Left ventricle myocardium inferior (tissue), 1 donor: ENCODE data around the gene JUN. TPM values are rescaled to one million over a fixed set of nuclear protein-coding genes. Genes with fewer than 3 reads are reported as not detected.
"Not testable (repeated sequence)": the region's sequence is repeated elsewhere in the genome, so short reads cannot be mapped to it uniquely, and the experiment has no call there.

Source experiments
- DNase-seq: peaks from one replicate; pipeline ENCODE4 v3.0.0-alpha.2; 2020
- H3K27ac ChIP-seq: fragments of 200-600 bp; replicated peaks from 2 replicates; pipeline ENCODE4 v1.8.0; 2021
- H3K27me3 ChIP-seq: fragments of 200-600 bp; 2 replicates; pipeline ENCODE4 v1.8.0; 2021; ENCODE audit warnings: low read depth
- H3K36me3 ChIP-seq: fragments of 200-600 bp; 2 replicates; pipeline ENCODE4 v1.8.0; 2021
- H3K4me1 ChIP-seq: fragments of 200-600 bp; 2 replicates; pipeline ENCODE4 v1.8.0; 2021
- H3K4me3 ChIP-seq: fragments of 200-600 bp; 2 replicates; pipeline ENCODE4 v1.8.0; 2021; ENCODE audit warnings: mild to moderate bottlenecking, moderate library complexity
- H3K9me3 ChIP-seq: fragments of 200-600 bp; replicated peaks from 2 replicates; pipeline ENCODE4 v1.8.0; 2021
- CTCF ChIP-seq: fragments of 200-600 bp; IDR thresholded peaks from 2 replicates; pipeline ENCODE4 v1.8.0; 2021; ENCODE audit warnings: antibody characterized with exemption, mild to moderate bottlenecking, borderline replicate concordance
- intact Hi-C: fragments of 100-400 bp; cut with micrococcal nuclease; formaldehyde crosslinking; loops from one replicate; pipeline ENCODE4 v1.11.0; 2022
- total RNA-seq: library from RNA; stranded (reverse); fragmentation: NEBNext Ultra II Directional; extraction: Animal tissue kit (Norgen Biotek cat#: 25700); gene quantifications from one replicate; pipeline ENCODE4 v1.2.1, GENCODE V29; 2021
- donor health status: DM: no; HTN: yes; CAD: no; lungs with severe emphysema.

The JUN gene
- total RNA-seq, 1 donor from 2014 or later: 101 TPM

- Histone ChIP-seq H3K4me1 (no peaks in the 10 kb centered on the region), H3K9me3 (no peaks in the 10 kb centered on the region), H3K27ac (no peak overlapping the region), H3K36me3 (no peaks in the 10 kb centered on the region), H3K4me3 (no peak overlapping the region), H3K27me3 (no peaks in the 10 kb centered on the region)
- DNase-seq: no peak
- intact Hi-C loops: no loop called here
- TF ChIP-seq CTCF: no peak
Measured at GRCh38 chr1:58802640-58803399, 19.0 kb upstream of the JUN start.

GRCh38 chr1:58801286-58801685 is 17.4 kb upstream of the JUN start:
- intact Hi-C loops, H3K27me3 ChIP-seq, H3K9me3 ChIP-seq, H3K27ac ChIP-seq, DNase-seq, H3K4me1 ChIP-seq, H3K36me3 ChIP-seq, H3K4me3 ChIP-seq: not testable (repeated sequence)

- intact Hi-C loops: no loop called here
- no peak for DNase-seq
- Histone ChIP-seq H3K4me1 (peaks cover 5% of the 10 kb centered on the region), H3K27me3 (no peaks in the 10 kb centered on the region), H3K4me3 (no peak overlapping the region), H3K9me3 (no peaks in the 10 kb centered on the region), H3K27ac (no peak overlapping the region), H3K36me3 (no peaks in the 10 kb centered on the region)
- TF ChIP-seq CTCF: no peak
Measured at GRCh38 chr1:58799650-58800049, 15.8 kb upstream of the JUN start.

GRCh38 chr1:58798910-58799442 is 15.1 kb upstream of the JUN start:
- TF ChIP-seq CTCF: no peak
- intact Hi-C loops: no loop called here
- no peak for DNase-seq
- Histone ChIP-seq H3K27ac (no peak overlapping the region), H3K9me3 (no peaks in the 10 kb centered on the region), H3K4me3 (no peak overlapping the region), H3K27me3 (no peaks in the 10 kb centered on the region), H3K4me1 (peaks cover 5% of the 10 kb centered on the region), H3K36me3 (no peaks in the 10 kb centered on the region)

- DNase-seq: no peak
- H3K4me3 ChIP-seq: no peak overlapping the region
- H3K4me1 ChIP-seq: peaks cover 5% of the 10 kb centered on the region
- no peak for TF ChIP-seq CTCF
- no peaks in the 10 kb centered on the region for H3K27me3 ChIP-seq
- no peak overlapping the region for H3K27ac ChIP-seq
- no peaks in the 10 kb centered on the region for H3K36me3 ChIP-seq
- intact Hi-C loops: no loop called here
- no peaks in the 10 kb centered on the region for H3K9me3 ChIP-seq
Measured at GRCh38 chr1:58796416-58796815, 12.6 kb upstream of the JUN start.

- Histone ChIP-seq H3K27ac (no peak overlapping the region), H3K4me3 (no peak overlapping the region), H3K36me3 (no peaks in the 10 kb centered on the region), H3K9me3 (no peaks in the 10 kb centered on the region), H3K27me3 (no peaks in the 10 kb centered on the region), H3K4me1 (peaks cover 5% of the 10 kb centered on the region)
- DNase-seq: no peak
- intact Hi-C loops: no loop called here
- TF ChIP-seq CTCF: no peak
Measured at GRCh38 chr1:58794585-58794984, 10.7 kb upstream of the JUN start.
